GM18870 (cell line): ENCODE data around the gene PACSIN1.

Source experiments
- ATAC-seq: cut with Tn5 transposase; IDR thresholded peaks from one replicate; pipeline ENCODE4 v1.9.1; 2021; ENCODE audit warnings: moderate library complexity; ENCODE audit not compliant: unreplicated experiment

The PACSIN1 gene

GRCh38 chr6:34526992-34527728 lies 61.3 kb downstream of the PACSIN1 start:
- no peak for ATAC-seq

DNA sequence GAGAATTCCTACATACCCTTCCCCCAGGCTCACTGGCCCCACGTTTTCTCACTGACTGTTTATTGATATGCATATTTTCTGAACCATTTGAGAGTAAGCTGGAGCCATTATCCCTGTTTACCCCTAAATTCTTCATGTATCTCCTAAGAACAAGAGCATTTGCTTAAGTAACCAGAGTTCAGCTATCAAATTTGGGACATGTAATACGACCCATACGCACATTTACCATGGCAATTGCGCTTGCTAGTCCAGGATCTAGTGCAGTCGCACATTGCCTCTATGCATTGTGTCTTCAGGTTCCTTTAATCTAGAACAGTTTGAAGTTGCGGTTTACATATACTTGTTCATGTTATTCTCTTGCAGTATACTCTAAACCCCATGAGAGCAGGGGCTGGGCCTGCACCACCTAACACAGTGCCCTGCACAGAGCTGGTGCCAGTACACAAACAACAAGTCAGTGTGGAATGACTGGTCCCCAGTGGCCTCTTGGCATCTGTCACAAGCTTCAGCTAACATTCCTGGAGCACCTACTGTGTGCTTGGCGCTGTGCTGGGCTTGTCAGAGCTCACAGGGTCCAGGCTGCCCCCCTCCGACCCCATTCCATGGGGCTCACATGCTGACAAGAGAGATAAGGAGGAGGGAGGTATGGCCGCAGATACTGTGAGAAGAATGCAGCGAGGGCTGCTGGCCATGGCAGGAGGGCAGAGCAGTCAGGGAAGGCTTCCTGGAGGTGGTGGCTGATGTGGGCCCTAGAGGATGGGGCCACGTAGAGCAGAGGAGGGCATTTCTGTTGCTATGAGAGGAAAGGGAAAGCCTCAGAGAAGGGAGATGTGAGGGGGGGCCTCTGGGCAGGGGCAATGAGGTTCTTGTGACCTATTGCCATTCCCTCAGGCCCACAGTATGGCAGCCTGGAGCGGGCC lies 62.1 kb downstream of the PACSIN1 start:
- no peak for ATAC-seq

DNA sequence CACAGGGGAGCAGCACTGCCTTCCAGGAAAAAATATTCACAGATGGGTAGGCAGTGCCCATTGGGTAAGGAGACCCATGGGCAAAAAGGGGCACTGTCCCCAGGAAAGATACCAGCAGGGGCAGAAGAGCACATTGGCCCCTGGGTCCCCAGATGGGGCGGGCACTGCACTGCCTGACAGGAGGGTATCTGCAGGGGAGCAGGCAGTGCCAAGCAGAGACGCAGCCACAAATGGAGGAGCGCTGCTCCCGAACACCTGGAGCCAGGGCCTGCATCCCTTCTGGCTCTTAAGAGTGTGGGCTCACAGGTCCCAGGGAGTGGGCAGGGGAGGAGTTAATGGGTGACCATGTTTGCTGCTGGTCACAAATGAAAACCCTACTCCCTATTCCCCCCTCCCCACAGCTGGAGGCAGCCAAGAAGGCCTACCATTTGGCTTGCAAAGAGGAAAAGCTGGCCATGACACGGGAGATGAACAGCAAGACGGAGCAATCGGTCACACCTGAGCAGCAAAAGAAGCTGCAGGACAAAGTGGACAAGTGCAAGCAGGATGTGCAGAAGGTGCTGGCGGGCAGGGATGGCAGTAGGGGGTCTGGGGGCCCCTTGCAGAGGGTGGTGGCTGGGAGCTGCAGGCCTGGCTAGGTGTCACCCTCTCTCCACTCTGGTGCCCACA lies 63.3 kb downstream of the PACSIN1 start:
- ATAC-seq, result no peak

- no peak for ATAC-seq
These were observed 63.9 kb downstream of the PACSIN1 start for GRCh38 chr6:34529665-34530327.

GRCh38 chr6:34530753-34531365 lies 65.0 kb downstream of the PACSIN1 start:
- no peak for ATAC-seq

- no peak for ATAC-seq
These were observed 65.8 kb downstream of the PACSIN1 start for GRCh38 chr6:34531580-34532201.

DNA sequence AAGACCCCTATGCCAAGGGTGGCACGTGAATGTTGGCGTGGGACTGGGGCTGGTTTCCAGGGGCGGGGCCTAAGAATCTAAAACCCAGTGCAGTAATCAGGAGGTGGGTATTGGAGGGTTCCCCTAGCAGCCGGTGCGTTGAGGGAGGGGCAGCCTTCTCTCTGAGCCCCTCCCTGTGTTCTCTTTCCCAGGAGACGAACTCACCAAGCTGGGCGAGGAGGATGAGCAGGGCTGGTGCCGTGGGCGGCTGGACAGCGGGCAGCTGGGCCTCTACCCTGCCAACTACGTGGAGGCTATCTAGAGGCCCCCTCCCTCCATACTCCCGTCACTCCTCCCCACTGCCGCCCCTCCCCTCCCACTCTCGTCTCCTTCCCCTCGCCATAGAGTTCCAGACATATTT lies 66.4 kb downstream of the PACSIN1 start:
- no peak for ATAC-seq

DNA sequence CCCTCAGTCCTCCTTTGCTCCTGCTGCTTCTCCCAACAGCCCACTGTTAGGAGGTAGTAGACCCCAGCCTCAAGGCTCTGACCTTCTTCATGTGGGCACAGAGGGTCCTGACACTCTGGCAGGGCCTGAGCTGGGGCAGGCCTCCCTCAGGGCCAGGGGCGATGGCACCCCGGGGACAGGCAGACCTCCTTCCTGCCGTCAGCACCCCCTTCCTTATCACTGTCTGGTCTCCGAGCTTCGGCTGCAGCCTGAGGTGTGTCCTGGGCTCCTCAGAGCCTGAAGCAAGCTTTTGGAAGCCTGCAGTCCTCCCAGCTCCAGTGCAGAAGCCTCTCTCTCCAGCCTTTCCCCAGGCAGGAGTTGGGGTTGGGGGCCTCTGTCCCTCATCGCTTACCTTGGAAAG lies 68.3 kb downstream of the PACSIN1 start:
- no peak for ATAC-seq

DNA sequence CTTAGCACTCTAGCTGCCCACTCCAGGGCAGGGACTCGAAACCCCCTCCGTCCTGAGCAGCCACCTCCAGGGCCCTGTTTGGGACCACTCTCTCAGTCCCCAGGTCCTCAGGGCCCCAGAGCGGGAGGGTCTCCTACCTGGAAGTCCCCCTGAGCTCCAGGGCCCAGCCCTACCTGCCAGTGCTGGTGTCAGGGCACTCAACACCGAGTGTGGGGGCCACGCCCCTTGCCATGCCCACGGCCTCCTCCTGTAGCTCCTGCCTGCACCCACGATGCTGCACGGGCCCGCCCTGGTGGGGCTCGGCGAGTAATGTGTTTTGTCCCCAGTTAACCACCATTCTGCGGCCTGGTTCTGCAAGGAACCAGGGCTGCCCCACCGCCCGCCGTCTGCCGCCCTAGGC lies 68.8 kb downstream of the PACSIN1 start:
- ATAC-seq, result no peak

- no peak for ATAC-seq
These were observed 69.3 kb downstream of the PACSIN1 start for GRCh38 chr6:34535199-34535598.

GRCh38 chr6:34535646-34536045 lies 69.8 kb downstream of the PACSIN1 start:
- no peak for ATAC-seq

GRCh38 chr6:34536251-34536958 lies 70.5 kb downstream of the PACSIN1 start:
- no peak for ATAC-seq

DNA sequence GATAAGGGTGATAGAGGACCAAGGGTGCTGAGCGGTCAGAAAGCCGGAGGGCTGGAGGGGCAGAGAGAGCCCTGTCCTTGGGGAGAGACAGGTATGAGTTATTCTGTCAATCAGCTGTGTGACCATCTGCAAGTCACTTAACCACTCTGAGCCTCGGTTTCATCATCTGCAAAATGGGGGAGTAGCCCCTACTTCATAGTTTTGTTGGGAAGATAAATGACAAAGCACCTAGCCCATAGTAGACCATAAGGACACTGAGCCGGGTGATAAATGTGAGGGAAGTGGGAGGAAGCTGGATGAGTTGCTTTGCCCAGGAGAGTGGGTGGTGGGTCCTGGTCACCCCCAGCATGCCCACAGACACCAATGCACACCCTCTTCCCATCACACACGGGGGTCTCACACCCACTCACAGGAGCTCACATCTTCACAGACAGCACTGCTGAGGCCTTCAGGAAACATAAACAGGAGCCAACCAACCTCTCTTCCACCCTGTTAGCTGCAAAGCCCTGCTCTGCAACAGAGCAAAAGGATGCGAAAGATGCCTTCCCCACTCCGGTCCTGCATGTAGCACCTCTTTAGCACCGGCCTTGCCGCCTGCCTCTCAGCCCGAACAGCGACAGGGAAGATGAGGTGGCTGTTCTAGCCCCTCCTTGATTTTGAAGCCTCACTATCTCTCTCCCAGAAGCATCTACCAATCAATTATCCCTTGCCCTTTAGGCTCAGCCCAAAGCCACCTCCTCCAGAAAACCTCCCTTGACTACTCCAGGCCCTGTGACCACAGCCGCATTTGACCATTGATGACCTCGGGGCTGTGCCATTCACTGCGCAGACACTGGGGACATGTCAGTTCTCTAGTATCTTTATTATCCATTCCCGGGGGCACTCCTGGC lies 71.3 kb downstream of the PACSIN1 start:
- ATAC-seq, result no peak

- no peak for ATAC-seq
These were observed 72.2 kb downstream of the PACSIN1 start for GRCh38 chr6:34537922-34538550.

GRCh38 chr6:34538581-34538980 lies 72.7 kb downstream of the PACSIN1 start:
- no peak for ATAC-seq

DNA sequence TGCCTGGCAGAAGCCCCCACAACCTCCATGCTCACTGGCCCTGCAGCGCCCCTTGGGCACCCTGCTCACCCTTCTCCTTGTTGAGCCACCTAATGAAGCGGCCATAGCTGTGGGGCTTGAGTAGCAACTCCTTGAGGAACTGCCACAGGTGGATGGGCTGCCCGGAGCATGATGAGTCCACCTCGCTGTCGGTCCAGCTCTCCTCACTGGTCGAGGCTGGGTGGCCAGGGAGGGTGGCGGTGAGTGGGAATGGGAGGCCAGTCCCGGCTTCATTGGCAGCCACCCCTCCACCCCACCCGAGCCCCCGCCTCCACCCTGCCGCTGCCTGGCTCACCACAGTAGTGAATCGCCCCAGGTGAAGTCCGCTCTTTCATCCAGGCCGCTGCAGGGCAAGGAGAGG lies 73.3 kb downstream of the PACSIN1 start:
- no peak for ATAC-seq

- ATAC-seq, result no peak
These were observed 74.3 kb downstream of the PACSIN1 start for GRCh38 chr6:34540222-34540621.

- ATAC-seq, result no peak
These were observed 75.0 kb downstream of the PACSIN1 start for GRCh38 chr6:34540841-34541240.
